Astrocyte of the spinal cord (primary cell): Measurements from ENCODE around the gene SLCO3A1.
A peak's percentile ranks its signal among the peaks of the same experiment; 100 is the strongest.

Source experiments
- DNase-seq: peaks from one replicate; pipeline ENCODE4 v3.0.0; 2011; ENCODE audit warnings: low read depth, low spot score
- H3K4me3 ChIP-seq: 2 replicates; pipeline ENCODE4 v1.5.1; 2011; ENCODE audit warnings: low read depth, mild to moderate bottlenecking, low read length, moderate library complexity
- in situ Hi-C: cut with HindIII; loops from 2 replicates; pipeline ENCODE4 v1.10.0; 2017; ENCODE audit warnings: low sequenced_read_pairs
- TF ChIP-seq, protein P1 (sequence below): IDR thresholded peaks from 2 replicates; pipeline ENCODE4 v1.5.1; 2012; ENCODE audit warnings: low read depth, mild to moderate bottlenecking, low read length, inconsistent platforms

SLCO3A1 gene

DNA sequence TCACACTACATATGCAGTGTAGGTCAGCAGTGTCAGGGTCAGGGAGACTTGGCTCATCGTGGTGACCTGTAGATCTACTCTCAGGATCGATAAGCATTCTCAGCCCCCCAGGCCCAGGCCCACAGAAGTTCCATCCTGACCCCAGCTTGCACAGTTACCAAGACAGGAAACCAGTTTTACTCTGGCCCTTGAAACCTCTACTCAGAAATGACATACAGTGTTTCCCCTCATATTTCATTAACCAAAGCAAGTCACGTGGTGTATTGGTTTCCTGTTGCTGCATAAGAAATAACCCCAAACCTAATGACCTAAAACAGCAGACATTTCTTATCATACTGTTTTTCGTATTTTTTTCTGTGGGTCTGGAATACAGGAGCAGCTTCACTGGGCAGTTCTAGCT is 242.2 kb downstream of the SLCO3A1 start:
- no peak for DNase-seq
- in situ Hi-C loops = no loop called here
- no peak overlapping the region for H3K4me3 ChIP-seq
- TF ChIP-seq, protein P1, sequence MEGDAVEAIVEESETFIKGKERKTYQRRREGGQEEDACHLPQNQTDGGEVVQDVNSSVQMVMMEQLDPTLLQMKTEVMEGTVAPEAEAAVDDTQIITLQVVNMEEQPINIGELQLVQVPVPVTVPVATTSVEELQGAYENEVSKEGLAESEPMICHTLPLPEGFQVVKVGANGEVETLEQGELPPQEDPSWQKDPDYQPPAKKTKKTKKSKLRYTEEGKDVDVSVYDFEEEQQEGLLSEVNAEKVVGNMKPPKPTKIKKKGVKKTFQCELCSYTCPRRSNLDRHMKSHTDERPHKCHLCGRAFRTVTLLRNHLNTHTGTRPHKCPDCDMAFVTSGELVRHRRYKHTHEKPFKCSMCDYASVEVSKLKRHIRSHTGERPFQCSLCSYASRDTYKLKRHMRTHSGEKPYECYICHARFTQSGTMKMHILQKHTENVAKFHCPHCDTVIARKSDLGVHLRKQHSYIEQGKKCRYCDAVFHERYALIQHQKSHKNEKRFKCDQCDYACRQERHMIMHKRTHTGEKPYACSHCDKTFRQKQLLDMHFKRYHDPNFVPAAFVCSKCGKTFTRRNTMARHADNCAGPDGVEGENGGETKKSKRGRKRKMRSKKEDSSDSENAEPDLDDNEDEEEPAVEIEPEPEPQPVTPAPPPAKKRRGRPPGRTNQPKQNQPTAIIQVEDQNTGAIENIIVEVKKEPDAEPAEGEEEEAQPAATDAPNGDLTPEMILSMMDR = no peak

DNA sequence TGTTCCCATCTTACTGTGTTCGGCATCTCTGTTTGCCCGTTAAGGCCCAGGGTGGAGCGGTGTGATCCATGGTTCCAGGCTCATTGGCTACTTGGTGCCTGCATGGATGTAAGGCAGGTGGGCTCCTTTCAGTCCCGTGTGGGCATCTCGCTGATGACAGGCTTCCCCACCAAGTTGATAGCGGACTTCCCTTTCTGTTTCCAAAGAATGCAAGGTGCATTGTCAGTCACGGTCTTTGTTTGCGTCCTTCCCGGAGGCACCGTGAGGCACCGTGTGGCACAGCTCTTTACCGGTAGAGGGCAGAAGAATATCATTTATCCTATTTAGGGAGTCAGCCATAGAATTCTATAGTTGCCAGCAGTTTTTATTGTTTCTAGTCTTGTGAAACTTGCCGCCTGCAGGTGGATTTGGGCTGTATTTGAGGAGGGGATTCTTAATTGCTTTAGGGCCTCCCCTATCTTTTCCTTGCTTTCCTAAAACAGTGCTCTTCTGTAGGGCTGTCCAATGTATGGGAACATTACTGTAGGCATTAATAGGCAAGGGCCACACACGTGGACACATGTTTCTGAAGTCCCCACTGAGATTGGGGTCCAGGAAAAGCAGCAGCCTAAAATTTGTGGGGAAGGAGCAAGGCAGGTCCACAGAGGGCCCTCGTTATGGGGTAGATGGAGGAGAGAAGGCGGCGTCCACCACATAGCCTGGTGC is 244.1 kb downstream of the SLCO3A1 start:
- H3K4me3 ChIP-seq = no peak overlapping the region
- TF ChIP-seq, protein P1 = peak; percentile 81
- peak; percentile 47 for DNase-seq
- in situ Hi-C loops = no loop called here

DNA sequence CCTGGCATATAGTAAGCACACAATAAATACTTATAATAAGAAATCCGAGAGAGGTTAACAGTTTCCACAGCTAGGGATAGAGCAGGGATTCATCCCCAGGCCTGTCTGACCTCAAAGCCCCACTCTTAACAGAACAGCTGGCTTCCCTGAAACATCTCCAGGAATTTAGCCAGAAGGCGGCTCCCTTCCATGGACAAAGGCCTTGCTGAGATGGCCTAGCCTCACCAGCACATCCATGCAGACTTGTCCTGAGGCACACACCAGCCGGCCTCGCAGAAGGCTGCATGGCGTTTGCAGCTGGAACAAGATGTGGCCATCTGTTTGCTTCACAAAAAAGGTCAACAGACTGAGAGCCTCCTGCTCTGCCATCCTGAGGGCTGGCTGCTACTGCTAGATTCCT is 245.4 kb downstream of the SLCO3A1 start:
- no peak overlapping the region for H3K4me3 ChIP-seq
- in situ Hi-C loops = no loop called here
- no peak for DNase-seq
- TF ChIP-seq, protein P1 = no peak

DNA sequence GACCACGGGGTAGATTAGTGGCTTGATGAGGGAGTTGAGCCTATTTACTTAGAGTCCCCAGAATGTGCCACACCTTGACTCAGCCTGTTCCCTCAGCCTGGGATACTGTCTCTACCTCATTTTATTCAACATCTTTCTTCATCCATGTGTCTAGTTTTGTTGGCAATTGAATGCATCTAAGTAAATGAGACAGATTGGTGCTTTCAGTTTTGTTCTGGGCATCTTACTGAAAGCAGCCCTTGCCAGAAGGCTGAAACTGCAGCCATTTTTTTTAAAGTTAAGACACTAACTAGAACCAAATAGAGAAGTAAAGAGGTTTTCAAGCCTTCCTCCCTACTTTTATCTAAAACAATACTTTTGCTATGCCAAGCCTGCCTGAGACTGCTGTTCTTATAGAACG is 246.8 kb downstream of the SLCO3A1 start:
- H3K4me3 ChIP-seq = no peak overlapping the region
- TF ChIP-seq, protein P1 = no peak
- DNase-seq = no peak
- in situ Hi-C loops = no loop called here

DNA sequence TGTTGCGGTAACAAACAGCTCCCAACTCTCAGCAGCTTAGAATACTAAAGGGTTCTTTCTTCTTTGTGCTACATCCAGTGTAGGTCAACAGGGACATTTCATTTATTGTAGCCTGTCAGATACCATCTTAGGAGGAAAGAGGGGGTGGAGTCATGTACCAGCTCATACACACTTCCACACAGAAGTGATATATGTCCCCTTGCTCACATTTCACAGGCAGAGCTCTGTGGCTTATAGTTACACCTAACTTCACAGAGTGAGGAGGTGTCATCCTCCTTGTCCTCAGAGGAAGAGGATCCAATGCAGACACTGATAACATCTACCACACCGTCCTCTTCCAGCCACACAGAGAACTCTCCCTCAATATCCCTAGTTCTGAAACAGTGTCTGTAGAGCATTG is 247.2 kb downstream of the SLCO3A1 start:
- H3K4me3 ChIP-seq = no peak overlapping the region
- no peak for DNase-seq
- TF ChIP-seq, protein P1 = no peak
- in situ Hi-C loops = no loop called here

DNA sequence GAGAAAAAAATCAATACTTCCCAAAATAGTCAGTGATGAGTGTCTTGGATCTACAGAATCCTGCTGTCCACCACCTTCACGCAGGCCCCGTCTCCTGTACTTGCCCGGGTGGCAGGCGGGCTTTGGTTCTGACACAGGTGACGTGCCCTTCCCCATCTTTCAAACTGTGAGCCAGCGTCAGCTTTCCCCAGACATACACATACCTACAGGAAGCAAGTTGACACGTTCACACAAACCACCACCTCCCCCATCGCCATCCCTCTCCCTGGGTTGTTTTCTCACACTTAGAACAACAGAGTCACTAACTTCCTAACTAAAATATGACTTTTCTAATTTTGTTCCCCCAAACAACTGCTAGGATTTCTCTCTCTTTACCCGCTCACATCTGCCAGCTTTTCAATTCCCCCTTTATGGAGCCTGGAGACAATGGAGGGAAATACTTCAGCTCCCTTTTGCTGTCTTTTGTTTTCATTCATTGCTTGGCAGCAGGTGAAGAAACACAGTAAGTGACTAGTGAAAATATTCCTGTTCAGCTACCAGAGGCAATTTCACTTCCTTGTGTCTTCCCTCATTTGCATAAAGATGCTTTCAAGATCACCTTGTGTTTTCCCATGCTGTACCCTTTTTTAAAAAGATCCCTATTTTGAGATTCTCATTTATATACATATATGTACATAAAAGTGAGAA is 248.3 kb downstream of the SLCO3A1 start:
- DNase-seq = no peak
- in situ Hi-C loops = no loop called here
- no peak overlapping the region for H3K4me3 ChIP-seq
- TF ChIP-seq, protein P1 = no peak
